Measurements from ENCODE around the gene TRIM3.

Gene TRIM3

GRCh38 chr11:6504166-6504565 lies 30.4 kb upstream of the TRIM3 start:
- no peak for TF ChIP-seq CTCF (IDR thresholded peaks at IDR 0.05; ENCODE audit: insufficient read depth, low read length, missing control alignments)
- ChIA-PET POLR2A (no interaction called here), CTCF (interaction anchor here (1.1 to 6.4 kb wide), 16 partner anchors 8 to 192 kb away, joined by 3 to 84 read pairs (median 6); partner anchors contain the start of genes ARFIP2, DNHD1, MRPL17 and TIMM10B)
- H3K4me3 ChIP-seq (ENCODE audit: low read depth, low read length): no peak overlapping the region
- no peak for DNase-seq (ENCODE audit: low read depth, low spot score)

- ChIA-PET CTCF (interaction anchor here (0.7 to 1.2 kb wide), 4 partner anchors 13 to 123 kb away, joined by 3 read pairs; no protein-coding TSS in a partner anchor), POLR2A (no interaction called here)
- TF ChIP-seq CTCF (IDR thresholded peaks at IDR 0.05; ENCODE audit: insufficient read depth, low read length, missing control alignments): no peak
- no peak for DNase-seq (ENCODE audit: low read depth, low spot score)
- H3K4me3 ChIP-seq (ENCODE audit: low read depth, low read length): no peak overlapping the region
Observed at GRCh38 chr11:6502382-6502781, 28.6 kb upstream of the TRIM3 start.

- no peak for TF ChIP-seq CTCF (IDR thresholded peaks at IDR 0.05; ENCODE audit: insufficient read depth, low read length, missing control alignments)
- CTCF ChIA-PET: interaction anchor here (0.8 to 3.2 kb wide), 6 partner anchors 9 to 119 kb away, joined by 3 to 10 read pairs (median 4); no protein-coding TSS in a partner anchor
- POLR2A ChIA-PET: interaction anchor here (0.6 kb wide), 1 partner anchor 45 kb away, joined by 3 read pairs; no protein-coding TSS in a partner anchor
- no peak overlapping the region for H3K4me3 ChIP-seq (ENCODE audit: low read depth, low read length)
- no peak for DNase-seq (ENCODE audit: low read depth, low spot score)
Observed at GRCh38 chr11:6498544-6498943, 24.8 kb upstream of the TRIM3 start.

- no peak for TF ChIP-seq CTCF (IDR thresholded peaks at IDR 0.05; ENCODE audit: insufficient read depth, low read length, missing control alignments)
- CTCF ChIA-PET: interaction anchor here (0.6 to 4.1 kb wide), 7 partner anchors 8 to 208 kb away, joined by 3 to 41 read pairs (median 5); no protein-coding TSS in a partner anchor
- no peak overlapping the region for H3K4me3 ChIP-seq (ENCODE audit: low read depth, low read length)
- DNase-seq (ENCODE audit: low read depth, low spot score): peak; percentile 7
- POLR2A ChIA-PET: interaction anchor here (0.6 kb wide), 1 partner anchor 45 kb away, joined by 3 read pairs; no protein-coding TSS in a partner anchor
Observed at GRCh38 chr11:6498121-6498520, 24.4 kb upstream of the TRIM3 start.

GRCh38 chr11:6497069-6497839 lies 23.5 kb upstream of the TRIM3 start, which contains the start of gene DNHD1:
TSS of gene DNHD1 (plus strand) at chr11:6497280. CDS start at chr11:6498216, 936 bp downstream.
- ChIA-PET POLR2A (no interaction called here), CTCF (interaction anchor here (0.9 to 4.1 kb wide), 6 partner anchors 8 to 56 kb away, joined by 3 to 41 read pairs (median 4); no protein-coding TSS in a partner anchor)
- no peak for TF ChIP-seq CTCF (IDR thresholded peaks at IDR 0.05; ENCODE audit: insufficient read depth, low read length, missing control alignments)
- no peak within 1 kb of the TSS for H3K4me3 ChIP-seq (ENCODE audit: low read depth, low read length)
- DNase-seq (ENCODE audit: low read depth, low spot score): no peak

GRCh38 chr11:6489306-6489705 lies 15.6 kb upstream of the TRIM3 start:
- H3K4me3 ChIP-seq (ENCODE audit: low read depth, low read length): no peak overlapping the region
- no peak for DNase-seq (ENCODE audit: low read depth, low spot score)
- no peak for TF ChIP-seq CTCF (IDR thresholded peaks at IDR 0.05; ENCODE audit: insufficient read depth, low read length, missing control alignments)
- CTCF ChIA-PET: interaction anchor here (0.6 to 10.4 kb wide), 5 partner anchors 9 to 110 kb away, joined by 3 to 75 read pairs (median 3); no protein-coding TSS in a partner anchor
- POLR2A ChIA-PET: interaction anchor here (1.9 kb wide), 1 partner anchor 8 kb away, joined by 7 read pairs; the partner anchor contains the start of genes ARFIP2 and TIMM10B

All from AG04449 (cell line).